Kidney tubule cell (primary cell): Measurements from ENCODE around the gene DPM2.
A peak's percentile ranks its signal among the peaks of the same experiment; 100 is the strongest.

Experiments
- DNase-seq: peaks from one replicate; pipeline ENCODE4 v3.0.0-alpha.2; 2018; ENCODE audit warnings: low spot score

Gene DPM2

DNA sequence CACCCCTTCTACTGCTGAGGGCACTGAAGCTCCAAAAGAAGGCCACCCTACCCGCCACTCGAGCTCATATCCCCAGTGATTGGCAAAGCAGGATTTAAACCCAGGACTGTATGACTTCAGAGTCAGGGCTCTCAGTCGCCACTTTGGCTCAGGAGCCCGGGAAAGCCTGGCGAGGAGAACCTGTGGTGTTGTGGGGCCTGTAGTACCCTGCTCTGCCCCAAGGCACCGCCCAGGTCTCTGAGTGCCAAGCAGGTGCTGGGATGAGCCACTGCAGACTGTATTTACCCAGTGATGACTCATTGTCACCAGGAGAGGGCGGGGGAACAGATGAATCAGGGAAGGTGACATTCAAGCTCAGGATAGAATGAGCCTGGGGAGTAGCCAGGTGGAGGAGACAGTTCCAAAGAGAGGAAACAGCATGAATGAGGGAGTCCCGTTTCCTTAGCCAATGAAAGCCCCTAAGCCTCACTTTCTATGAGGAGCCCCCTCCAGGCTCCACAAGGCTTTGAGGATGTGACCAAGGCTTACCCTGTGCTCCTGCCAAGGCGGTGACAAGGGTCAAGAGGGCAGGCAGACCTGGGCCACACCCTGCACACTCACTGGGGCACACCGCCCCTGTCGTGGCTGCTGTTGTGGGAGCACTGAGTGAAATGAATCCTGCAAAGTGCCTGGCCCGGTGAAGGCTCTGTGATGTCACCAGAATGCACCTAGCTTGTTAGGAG, 17.8 kb upstream of the DPM2 start:
- DNase-seq: peak; percentile 95

GRCh38 chr9:127954831-127955293, 17.2 kb upstream of the DPM2 start:
- no peak for DNase-seq

DNA sequence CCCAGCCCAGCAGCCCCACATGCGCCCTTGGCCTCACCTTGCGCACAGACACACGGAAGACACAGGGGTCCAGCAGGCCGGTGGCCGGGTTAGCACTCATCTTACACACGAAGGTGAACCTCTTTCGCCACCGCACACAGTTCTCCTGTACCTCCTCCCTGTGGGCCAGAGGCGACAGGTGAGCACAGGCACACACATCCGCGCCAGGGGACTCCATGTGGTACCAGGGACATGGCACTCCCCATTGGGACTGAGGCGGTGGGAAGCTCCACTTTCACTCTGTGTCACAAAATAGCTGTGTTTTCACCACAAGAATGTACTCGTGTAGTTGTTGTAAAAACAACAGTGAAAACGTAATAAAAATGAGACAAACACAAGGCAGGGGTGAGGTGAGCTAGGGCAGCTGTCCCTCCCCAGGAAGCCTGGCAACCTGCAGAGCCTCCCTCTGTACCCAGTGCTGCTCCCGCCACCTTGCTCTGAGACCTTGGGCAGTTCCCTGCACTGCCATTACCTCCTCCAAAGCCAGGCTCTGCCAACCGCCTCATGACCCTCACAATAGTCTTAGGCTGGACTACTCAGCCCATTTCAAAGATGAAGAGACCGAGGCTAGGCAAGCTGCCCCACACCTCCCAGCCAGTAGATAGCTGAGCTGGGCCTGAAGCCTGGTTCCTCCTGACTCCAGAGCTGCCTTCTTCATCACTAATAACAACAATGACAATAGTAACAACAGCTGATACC, 16.3 kb upstream of the DPM2 start:
- no peak for DNase-seq

DNA sequence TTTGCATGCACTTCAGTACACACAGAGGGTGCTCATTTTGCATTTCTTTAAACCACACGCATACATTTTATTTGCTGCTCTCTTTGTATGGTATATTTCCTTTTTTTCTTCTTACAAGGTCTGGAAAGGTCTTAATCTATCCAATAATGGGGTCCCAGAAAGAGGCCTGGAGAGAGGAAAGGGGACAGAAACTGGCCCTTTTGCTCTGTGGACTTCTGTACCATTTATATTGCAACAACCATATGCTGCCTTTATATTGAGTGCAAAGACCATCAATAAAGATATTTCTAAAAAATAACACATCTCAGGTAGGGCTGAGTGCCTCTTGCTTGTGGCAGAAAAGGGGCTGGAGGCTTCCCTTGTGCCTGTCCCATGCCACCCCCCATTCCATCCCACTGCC, 15.5 kb upstream of the DPM2 start:
- DNase-seq: no peak

DNA sequence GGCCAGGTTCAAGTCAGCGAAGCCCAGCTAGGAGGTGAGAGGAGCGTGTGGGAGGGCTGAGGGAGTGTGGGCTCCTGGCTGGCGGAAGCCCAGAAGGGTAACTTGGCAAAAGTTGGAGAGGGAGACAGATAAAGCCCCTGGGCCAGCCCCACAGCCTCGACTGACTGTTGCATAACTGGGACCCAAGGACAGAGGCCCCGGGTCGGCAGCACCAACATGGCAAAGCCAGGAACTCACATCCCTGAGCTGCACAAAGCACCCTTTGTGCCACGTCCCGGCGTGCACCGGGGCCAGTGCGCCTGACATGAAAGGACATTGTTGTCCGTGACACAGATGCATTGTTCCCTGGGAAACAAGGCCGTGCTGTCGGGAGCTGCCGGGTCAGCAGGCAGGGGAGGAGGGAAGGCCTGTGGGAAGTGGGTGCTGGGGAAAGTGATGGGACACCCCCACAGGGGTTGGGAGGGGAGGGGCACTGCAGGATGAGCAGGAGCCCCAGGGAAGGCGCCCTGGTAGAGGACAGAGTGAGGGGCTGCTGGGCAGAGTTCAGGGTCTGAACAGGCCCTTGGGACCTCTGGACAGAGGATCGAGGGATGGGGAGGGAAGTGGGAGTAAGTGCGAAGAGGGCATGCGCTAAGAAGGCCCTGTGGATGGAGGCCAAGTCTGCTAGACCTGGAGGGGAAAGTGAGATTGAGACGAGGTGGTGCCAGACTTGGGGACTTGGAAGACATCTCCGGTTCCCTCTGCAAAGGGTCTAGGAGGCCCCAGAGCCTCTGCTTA, 13.0 kb upstream of the DPM2 start:
- no peak for DNase-seq

DNA sequence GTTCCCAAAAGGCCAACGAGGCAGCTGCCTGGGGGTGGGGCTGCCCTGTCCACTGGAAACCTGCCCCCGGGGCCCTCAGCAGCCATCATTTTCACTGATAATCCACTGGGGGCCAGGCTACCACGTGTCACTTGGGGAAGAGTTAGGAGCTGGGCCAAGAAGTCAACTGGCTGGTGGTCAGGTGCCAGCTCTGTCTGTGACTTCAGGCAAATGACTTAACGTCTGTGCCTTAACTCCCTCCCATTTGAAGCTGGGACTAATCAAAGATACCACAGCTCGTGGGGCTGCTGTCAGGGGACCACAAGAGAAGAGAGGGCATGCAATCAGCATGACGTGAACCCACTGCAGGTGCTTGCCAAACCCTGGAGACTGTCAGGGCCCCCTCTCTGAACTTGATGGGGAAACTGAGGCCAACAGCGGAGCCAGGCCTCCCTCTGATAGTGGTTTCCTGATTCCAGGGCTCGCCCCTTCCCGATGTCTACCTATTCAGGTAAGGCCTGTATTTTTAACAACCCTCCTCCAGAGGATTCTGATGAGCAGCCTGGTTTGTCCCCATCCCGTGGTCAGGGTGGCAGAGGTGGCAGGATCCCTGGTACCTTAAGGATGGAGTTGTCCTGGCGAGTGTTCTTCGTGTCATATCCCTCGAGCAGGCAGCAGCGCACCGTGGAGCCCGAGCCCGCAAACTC, 12.3 kb upstream of the DPM2 start:
- no peak for DNase-seq

DNA sequence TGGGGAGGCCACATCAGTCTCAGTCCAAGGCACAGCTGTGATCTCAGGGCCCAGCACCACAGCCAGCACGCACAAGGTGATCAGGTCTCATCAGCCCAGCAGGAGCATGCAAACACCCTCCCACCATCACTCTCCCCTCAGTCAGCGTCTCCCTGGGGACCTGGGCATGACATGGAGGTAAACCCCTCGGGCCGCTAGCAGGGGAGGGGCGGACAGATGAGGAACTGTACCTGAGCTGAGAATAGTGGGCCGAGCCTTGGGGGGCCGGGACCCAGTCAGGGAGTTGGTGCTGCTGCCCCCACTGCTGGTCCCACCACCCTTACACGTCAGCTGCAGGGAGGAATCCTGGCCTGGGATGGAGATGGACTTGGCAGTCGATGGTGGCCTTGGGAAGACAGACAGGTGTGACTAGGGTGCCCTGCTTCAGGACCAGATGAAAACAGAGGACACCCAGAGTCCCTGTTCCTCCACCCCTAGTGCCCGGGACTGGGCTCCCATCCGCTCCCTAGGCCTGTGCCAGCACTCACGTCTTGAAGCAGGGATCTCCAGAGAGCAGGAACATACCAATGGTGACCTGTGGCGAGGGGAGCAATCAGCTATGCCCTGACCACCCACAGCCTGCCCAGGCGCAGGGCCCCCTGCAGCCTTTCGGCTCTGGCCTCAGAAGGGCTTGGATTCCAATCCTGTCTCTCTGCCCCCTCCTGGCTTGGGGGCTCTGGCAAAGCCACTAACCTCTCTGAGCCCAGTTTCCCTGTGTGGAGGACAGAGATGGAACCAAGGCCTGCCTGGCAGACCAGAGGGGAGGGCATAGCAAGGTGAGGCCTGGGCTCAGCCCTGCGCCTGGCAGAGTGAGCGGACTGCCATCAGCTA, 10.4 kb upstream of the DPM2 start:
- DNase-seq: no peak

DNA sequence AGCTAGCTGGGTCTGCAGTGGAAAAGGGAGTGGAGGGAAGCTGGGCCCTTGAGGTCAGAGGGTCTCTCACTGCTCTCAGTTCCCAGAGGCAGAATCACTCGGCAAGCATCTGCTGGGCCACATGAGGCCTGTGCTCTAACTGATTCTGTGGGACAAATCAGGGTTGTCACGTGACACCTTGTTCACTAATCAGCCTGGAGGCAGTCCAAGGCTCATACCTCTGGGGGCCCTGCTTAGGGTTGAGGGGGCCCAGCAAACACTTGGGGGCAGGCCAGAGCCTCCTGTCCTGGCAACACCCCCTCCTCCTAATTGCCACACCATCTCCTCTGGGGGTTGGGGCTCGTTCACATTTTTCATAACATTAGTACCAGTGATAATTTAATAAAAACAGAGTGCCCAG, 9.1 kb upstream of the DPM2 start:
- DNase-seq: no peak

DNA sequence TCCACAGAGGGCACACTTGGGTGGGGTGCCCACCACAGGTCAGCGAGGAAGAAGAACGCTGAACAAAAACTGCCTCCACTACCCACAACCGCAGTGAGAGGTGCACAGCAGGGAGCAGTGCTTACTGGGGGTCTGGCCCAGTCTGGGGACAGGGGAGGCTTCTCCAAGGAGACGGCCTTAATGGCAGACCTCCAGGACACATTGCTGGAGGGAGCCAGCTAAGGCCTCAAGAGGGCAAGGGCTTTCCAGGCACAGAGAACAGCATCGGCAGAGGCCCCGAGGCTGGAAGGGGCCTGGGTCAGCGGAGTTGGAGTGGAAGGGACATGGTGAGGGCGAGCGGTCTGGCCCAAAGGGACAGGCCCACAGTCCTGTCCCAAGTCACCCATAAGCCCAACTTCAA, 8.3 kb upstream of the DPM2 start:
- no peak for DNase-seq

GRCh38 chr9:127945338-127945737, 7.7 kb upstream of the DPM2 start:
- DNase-seq: no peak

- DNase-seq: no peak
Measured at GRCh38 chr9:127944586-127945218, 7.0 kb upstream of the DPM2 start.

DNA sequence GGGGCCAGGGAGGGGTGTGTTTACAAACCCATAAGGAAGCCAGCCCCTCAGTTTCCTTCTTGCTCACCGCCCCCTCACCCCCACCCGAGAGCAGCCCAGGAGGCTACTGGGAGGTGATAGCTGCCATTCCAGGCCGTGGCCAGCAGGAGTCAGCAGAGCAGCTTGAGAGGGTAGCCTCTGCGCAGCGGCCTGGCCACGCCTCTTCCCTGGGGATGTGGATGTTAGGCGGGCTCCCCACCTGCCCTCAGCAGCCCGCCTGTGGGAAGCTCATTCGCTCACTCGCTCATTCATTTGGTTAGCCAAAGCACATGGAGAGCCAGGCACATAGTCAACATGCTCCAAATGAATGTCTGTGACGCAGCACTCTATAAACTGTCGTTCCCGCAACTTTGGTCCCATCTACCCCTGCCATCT, 6.1 kb upstream of the DPM2 start:
- peak; percentile 69 for DNase-seq

GRCh38 chr9:127943011-127943662, 5.5 kb upstream of the DPM2 start:
- no peak for DNase-seq

GRCh38 chr9:127942216-127943010, 4.8 kb upstream of the DPM2 start:
- peak; percentile 63 for DNase-seq

- no peak for DNase-seq
Measured at GRCh38 chr9:127941961-127942215, 4.2 kb upstream of the DPM2 start.

- DNase-seq: no peak
Measured at GRCh38 chr9:127941062-127941960, 3.7 kb upstream of the DPM2 start.

GRCh38 chr9:127940593-127940992, 2.9 kb upstream of the DPM2 start:
- no peak for DNase-seq

DNA sequence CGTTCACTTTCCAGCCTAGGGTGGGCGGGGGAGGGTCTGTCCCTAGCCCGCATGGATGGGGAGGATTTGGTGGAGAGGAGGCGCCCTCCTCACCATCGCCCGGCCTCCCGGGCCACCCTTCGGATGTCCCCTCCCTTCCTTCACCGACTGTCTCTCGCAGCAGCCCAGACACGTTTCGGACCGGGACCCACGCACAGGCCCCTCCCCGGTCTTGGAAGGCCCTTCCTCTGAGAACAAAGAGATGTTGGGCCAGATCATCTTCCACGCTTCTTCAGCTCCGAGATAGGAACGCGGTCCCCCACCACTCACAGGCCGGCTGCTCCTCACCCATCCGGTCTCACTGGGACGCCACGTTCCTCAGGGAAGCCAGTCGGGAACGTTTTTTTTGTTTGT, 640 bp upstream of the DPM2 start:
- no peak for DNase-seq

GRCh38 chr9:127937056-127937387, 632 bp downstream of the DPM2 start:
- DNase-seq: no peak
